Tibial nerve (tissue), 4 donors: ENCODE measurements around the gene CAPN11. TPM values are rescaled to one million over a fixed set of nuclear protein-coding genes. Genes with fewer than 3 reads are reported as not detected.
"Not testable (repeated sequence)": the region's sequence is repeated elsewhere in the genome, so short reads cannot be mapped to it uniquely, and the experiment has no call there.

Source experiments
- DNase-seq, 2 donors: peaks; one replicate each; pipeline ENCODE4 v3.0.0-alpha.2; 2019; ENCODE audit warnings: low spot score in 2 of 2
- H3K27ac ChIP-seq, 4 donors: fragments of 200-600 bp; sonication (generic) in 3 of 4; one replicate each; pipeline ENCODE4 v1.5.1; 2017 to 2019; ENCODE audit warnings: mild to moderate bottlenecking in 1 of 4
- H3K27me3 ChIP-seq, 2 donors: fragments of 200-600 bp; sonication (generic) in 1 of 2; one replicate each; pipeline versions ENCODE4 v1.5.1 to v1.6.0; 2017 to 2019
- H3K36me3 ChIP-seq, 3 donors: fragments of 200-600 bp; sonication (generic); one replicate each; pipeline ENCODE4 v1.5.1; 2018 to 2019
- H3K4me1 ChIP-seq, 4 donors: fragments of 200-600 bp; sonication (generic) in 3 of 4; one replicate each; pipeline ENCODE4 v1.5.1; 2017 to 2019
- H3K4me3 ChIP-seq, 4 donors: fragments of 200-600 bp; sonication (generic) in 3 of 4; one replicate each; pipeline ENCODE4 v1.5.1; 2017 to 2019; ENCODE audit warnings: mild to moderate bottlenecking in 1 of 4, moderate library complexity in 1 of 4
- H3K9me3 ChIP-seq, 4 donors: fragments of 200-600 bp; sonication (generic) in 3 of 4; one replicate each; pipeline ENCODE4 v1.5.1; 2017 to 2019
- EP300 ChIP-seq, 2 donors: sonication (generic); formaldehyde crosslinking; IDR thresholded peaks; one replicate each; pipeline ENCODE4 v1.6.1; 2017; ENCODE audit warnings: antibody characterized with exemption in 2 of 2, mild to moderate bottlenecking in 1 of 2
- POLR2A ChIP-seq, 2 donors: fragments of 450-650 bp; IDR thresholded peaks; one replicate each; pipeline ENCODE4 v1.6.1; 2017; ENCODE audit warnings: antibody characterized with exemption in 2 of 2, mild to moderate bottlenecking in 2 of 2, moderate library complexity in 2 of 2
- WGBS, 2 donors: methylation state at CpG; one replicate each; pipeline ENCODE4 v1.1.5; 2018; 5-methylcytosine and 5-hydroxymethylcytosine counted together
- total RNA-seq, 4 donors: library from RNA; depleted of rRNA; stranded (reverse); fragments of >200 nt; gene quantifications; one replicate each; pipeline ENCODE4 v1.1.0, GENCODE V29; 2016
- TF ChIP-seq, protein P1 (sequence below), 5 experiments: fragments of 200-600 bp in 3 of 5; fragments of 450-650 bp in 2 of 5; sonication (generic) in 3 of 5; IDR thresholded peaks; one replicate each; pipeline ENCODE4 v1.5.1; 2016 to 2019; ENCODE audit warnings: antibody characterized with exemption in 5 of 5, mild to moderate bottlenecking in 3 of 5, moderate library complexity in 2 of 5

The CAPN11 gene
- total RNA-seq, 4 donors from 2014 or later, result 0.21 to 6.5 (median 4.2) TPM

DNA sequence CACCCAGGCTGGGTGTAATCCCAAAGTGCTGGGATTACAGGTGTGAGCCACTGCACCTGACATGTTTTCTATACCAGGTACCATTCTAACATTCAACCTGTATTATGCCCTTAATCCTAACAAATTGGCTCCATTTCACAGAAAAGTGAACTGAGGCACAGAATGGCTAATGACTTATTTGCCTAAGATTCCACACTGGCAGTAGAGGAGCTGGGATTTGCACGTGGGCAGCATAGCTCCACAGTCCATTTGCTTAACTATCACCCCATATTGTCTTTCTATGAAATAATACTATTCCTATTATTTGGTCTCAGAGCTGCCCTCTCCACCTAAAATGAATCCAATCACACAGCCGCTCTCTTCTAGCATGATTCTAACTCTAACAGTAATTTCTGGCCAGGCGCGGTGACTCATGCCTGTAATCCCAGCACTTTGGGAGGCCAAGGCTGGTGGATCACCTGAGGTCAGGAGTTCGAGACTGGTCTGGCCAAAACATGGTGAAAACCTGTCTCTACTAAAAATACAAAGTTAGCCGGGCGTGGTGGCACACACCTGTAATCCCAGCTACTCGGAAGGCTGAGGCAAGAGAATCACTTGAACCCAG, 34.8 kb downstream of the CAPN11 start:
- no peak overlapping the region for H3K4me3 ChIP-seq
- H3K36me3 ChIP-seq, result no peaks in the 10 kb centered on the region
- TF ChIP-seq EP300 (IDR thresholded peaks at IDR 0.05) (no peak), POLR2A (IDR thresholded peaks at IDR 0.05) (no peak)
- TF ChIP-seq, protein P1, sequence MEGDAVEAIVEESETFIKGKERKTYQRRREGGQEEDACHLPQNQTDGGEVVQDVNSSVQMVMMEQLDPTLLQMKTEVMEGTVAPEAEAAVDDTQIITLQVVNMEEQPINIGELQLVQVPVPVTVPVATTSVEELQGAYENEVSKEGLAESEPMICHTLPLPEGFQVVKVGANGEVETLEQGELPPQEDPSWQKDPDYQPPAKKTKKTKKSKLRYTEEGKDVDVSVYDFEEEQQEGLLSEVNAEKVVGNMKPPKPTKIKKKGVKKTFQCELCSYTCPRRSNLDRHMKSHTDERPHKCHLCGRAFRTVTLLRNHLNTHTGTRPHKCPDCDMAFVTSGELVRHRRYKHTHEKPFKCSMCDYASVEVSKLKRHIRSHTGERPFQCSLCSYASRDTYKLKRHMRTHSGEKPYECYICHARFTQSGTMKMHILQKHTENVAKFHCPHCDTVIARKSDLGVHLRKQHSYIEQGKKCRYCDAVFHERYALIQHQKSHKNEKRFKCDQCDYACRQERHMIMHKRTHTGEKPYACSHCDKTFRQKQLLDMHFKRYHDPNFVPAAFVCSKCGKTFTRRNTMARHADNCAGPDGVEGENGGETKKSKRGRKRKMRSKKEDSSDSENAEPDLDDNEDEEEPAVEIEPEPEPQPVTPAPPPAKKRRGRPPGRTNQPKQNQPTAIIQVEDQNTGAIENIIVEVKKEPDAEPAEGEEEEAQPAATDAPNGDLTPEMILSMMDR (IDR thresholded peaks at IDR 0.05), result no peak
- no peaks in the 10 kb centered on the region for H3K9me3 ChIP-seq
- H3K27me3 ChIP-seq, result no peaks in the 10 kb centered on the region
- no peak overlapping the region for H3K27ac ChIP-seq
- no peaks in the 10 kb centered on the region for H3K4me1 ChIP-seq
- WGBS, 2 donors, result 87 to 93% methylated on average over 8 of the region's 8 CpGs
- no peak for DNase-seq

DNA sequence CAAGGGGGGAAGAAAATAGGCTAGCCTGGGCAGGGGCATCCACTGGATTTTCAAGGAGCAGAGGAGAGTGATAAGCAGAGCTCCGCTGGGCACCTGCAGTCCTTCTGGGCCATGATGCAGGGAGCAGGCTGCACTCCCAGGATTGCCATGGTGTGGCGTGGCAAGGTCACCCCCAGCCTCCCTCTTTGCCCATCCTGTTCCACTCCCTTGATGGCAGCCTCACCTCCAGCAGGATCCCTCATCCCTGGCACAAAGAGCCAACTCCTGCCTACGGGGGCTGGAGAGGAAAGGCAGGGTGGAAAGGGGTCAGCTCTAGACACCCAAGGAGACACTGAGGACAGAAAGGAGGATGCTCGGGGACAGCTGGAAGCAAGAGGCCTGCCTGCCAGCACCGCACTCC, 35.7 kb downstream of the CAPN11 start:
- Histone ChIP-seq H3K27ac (no peak overlapping the region), H3K9me3 (no peaks in the 10 kb centered on the region), H3K36me3 (no peaks in the 10 kb centered on the region), H3K4me1 (no peaks in the 10 kb centered on the region), H3K4me3 (no peak overlapping the region), H3K27me3 (no peaks in the 10 kb centered on the region)
- no peak for TF ChIP-seq POLR2A (IDR thresholded peaks at IDR 0.05)
- TF ChIP-seq, protein P1 (IDR thresholded peaks at IDR 0.05), result no peak
- TF ChIP-seq EP300 (IDR thresholded peaks at IDR 0.05), result no peak
- no peak for DNase-seq
- WGBS, 2 donors, result 80 to 87% methylated on average over 5 of the region's 5 CpGs

DNA sequence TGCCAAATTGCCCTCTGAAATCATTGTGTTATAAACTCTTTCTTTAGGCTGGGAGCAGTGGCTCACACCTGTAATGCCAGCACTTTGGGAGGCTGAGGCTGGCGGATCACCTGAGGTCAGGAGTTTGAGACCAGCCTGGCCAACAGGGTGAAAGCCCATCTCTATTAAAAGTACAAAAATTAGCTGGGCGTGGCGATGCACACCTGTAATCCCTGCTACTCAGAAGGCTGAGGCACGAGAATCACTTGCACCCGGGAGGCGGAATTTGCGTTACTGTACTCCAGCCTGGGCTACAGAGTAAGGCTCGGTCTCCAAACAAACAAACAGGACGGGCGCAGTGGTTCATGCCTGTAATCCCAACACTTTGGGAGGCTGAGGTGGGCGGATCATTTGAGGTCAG, 37.7 kb downstream of the CAPN11 start:
- not testable (repeated sequence) for DNase-seq, H3K36me3 ChIP-seq, H3K9me3 ChIP-seq, H3K4me3 ChIP-seq, H3K4me1 ChIP-seq, H3K27me3 ChIP-seq, H3K27ac ChIP-seq
- 87 to 94% methylated on average over 11 of the region's 11 CpGs for WGBS, 2 donors

DNA sequence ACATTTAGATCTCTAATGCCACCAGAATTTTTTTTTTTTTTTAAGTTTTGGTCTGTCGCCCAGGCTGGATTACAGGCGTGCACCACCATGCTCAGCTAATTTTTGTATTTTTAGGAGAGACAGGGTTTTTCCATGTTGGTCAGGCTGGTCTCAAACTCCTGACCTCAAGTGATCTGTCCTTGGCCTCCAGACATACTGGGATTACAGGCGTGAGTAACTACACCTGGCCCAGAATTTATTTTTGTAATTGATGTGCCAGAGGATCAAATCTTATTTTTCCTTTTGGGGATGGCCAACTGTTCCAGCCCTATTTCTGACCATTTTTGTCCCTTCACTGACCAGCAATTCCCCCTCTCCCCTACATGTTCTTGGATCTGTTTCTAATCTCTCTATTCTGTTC, 40.1 kb downstream of the CAPN11 start:
- no peaks in the 10 kb centered on the region for H3K27me3 ChIP-seq
- no peak for TF ChIP-seq POLR2A (IDR thresholded peaks at IDR 0.05)
- TF ChIP-seq, protein P1 (IDR thresholded peaks at IDR 0.05), result no peak
- no peak for TF ChIP-seq EP300 (IDR thresholded peaks at IDR 0.05)
- WGBS, 2 donors, result 68 to 89% methylated on average over 3 of the region's 3 CpGs
- H3K36me3 ChIP-seq, result no peaks in the 10 kb centered on the region
- no peak overlapping the region for H3K4me3 ChIP-seq
- H3K27ac ChIP-seq, result no peak overlapping the region
- no peak for DNase-seq
- peaks cover 0 to 5% (median 0%) of the 10 kb centered on the region in 4 donors for H3K4me1 ChIP-seq
- no peaks in the 10 kb centered on the region for H3K9me3 ChIP-seq

DNA sequence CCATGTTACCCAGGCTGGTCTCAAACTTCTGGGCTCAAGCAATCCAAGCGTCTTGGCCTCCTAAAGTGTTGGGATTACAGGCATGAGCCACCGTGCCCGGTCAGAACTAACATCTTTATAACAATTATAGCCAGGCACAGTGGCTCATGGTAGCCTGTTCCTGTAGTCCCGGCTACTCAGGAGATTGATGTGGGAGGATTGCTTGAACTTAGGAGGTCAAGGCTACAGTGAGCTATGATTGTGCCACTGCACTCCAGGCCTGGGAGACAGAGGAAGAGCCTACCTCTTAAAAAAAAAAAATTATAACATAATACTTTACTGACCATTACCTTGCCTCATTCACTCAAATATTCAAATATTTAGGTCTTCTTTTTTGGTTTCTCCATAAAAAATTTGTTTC, 41.3 kb downstream of the CAPN11 start:
- TF ChIP-seq, protein P1 (IDR thresholded peaks at IDR 0.05), result no peak
- no peak for TF ChIP-seq EP300 (IDR thresholded peaks at IDR 0.05)
- TF ChIP-seq POLR2A (IDR thresholded peaks at IDR 0.05), result no peak
- 83 to 89% methylated on average over 4 of the region's 4 CpGs for WGBS, 2 donors
- Histone ChIP-seq H3K4me3 (no peak overlapping the region), H3K27ac (no peak overlapping the region), H3K9me3 (no peaks in the 10 kb centered on the region), H3K36me3 (no peaks in the 10 kb centered on the region), H3K4me1 (peaks cover 0 to 5% (median 0%) of the 10 kb centered on the region in 4 donors), H3K27me3 (no peaks in the 10 kb centered on the region)
- DNase-seq, result no peak

DNA sequence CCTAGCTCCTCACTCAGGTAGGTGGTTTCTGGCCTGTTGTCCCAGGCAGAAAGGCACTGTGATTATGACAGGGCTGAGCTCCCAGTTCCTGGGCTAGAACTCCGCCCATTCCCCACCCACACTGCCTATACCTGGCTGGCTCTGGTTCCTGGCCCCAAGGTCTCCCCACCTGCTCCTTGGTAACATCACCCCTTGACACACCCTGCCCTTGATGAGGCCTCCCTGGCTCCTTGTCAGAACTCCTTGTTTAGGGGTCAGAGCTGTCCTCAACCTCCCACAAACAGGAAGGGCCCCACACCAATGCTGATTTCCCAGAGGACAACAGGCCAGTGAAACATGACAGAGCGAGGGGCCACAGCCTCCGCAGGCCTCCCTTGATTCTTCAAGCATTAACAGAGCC, 42.6 kb downstream of the CAPN11 start:
- Histone ChIP-seq H3K27me3 (no peaks in the 10 kb centered on the region), H3K9me3 (no peaks in the 10 kb centered on the region), H3K4me3 (no peak overlapping the region), H3K36me3 (no peaks in the 10 kb centered on the region), H3K4me1 (peaks cover 0 to 5% (median 0%) of the 10 kb centered on the region in 4 donors), H3K27ac (no peak overlapping the region)
- WGBS, 2 donors, result 86 to 88% methylated on average over 3 of the region's 3 CpGs
- DNase-seq, result no peak
- no peak for TF ChIP-seq EP300 (IDR thresholded peaks at IDR 0.05)
- TF ChIP-seq POLR2A (IDR thresholded peaks at IDR 0.05), result no peak
- TF ChIP-seq, protein P1 (IDR thresholded peaks at IDR 0.05), result no peak
